ENCODE measurements around the gene METTL4. TPM values are rescaled to one million over a fixed set of nuclear protein-coding genes. Genes with fewer than 3 reads are reported as not detected.

The METTL4 gene
- total RNA-seq (2012; rRNA removed): 4.6 and 9.4 TPM in 2 replicates

GRCh38 chr18:2571200-2572170 lies at the start of gene METTL4, which contains the start of gene NDC80:
TSS of gene METTL4 (minus strand) at chr18:2571505. CDS start at chr18:2567216, 4,289 bp downstream.
TSS of gene NDC80 (plus strand) at chr18:2571557. CDS start at chr18:2572986, 1,429 bp downstream.
- Histone ChIP-seq H3K36me3 (ENCODE audit: insufficient read depth, low read length) (no peaks in the 10 kb centered on the region), H3K4me2 (ENCODE audit: low read length) (peak within 1 kb of the TSS; percentile 75), H3K4me3 (ENCODE audit: low read length) (peak within 1 kb of the TSS; percentile 76), H3K4me1 (ENCODE audit: control insufficient read depth, insufficient read depth, low read length) (peaks cover 30% of the 10 kb centered on the region), H3K9ac (ENCODE audit: low read depth, low read length) (peak within 1 kb of the TSS; percentile 94), H3K9me3 (replicated peaks; ENCODE audit: low read length) (no peaks in the 10 kb centered on the region), H3K27me3 (ENCODE audit: control insufficient read depth, insufficient read depth, low read length) (no peaks in the 10 kb centered on the region)

- H3K9ac ChIP-seq (ENCODE audit: low read depth, low read length): no peak overlapping the region
- H3K4me3 ChIP-seq (ENCODE audit: low read length): no peak overlapping the region
- H3K4me2 ChIP-seq (ENCODE audit: low read length): no peak overlapping the region
- no peaks in the 10 kb centered on the region for H3K9me3 ChIP-seq (replicated peaks; ENCODE audit: low read length)
- H3K4me1 ChIP-seq (ENCODE audit: control insufficient read depth, insufficient read depth, low read length): no peaks in the 10 kb centered on the region
- H3K27me3 ChIP-seq (ENCODE audit: control insufficient read depth, insufficient read depth, low read length): no peaks in the 10 kb centered on the region
- H3K36me3 ChIP-seq (ENCODE audit: insufficient read depth, low read length): peaks cover 11% of the 10 kb centered on the region
Observed at GRCh38 chr18:2618009-2618408, 46.7 kb upstream of the METTL4 start.

GRCh38 chr18:2617401-2617998 lies 46.2 kb upstream of the METTL4 start:
- Histone ChIP-seq H3K9ac (ENCODE audit: low read depth, low read length) (no peak overlapping the region), H3K4me2 (ENCODE audit: low read length) (no peak overlapping the region), H3K4me3 (ENCODE audit: low read length) (no peak overlapping the region), H3K27me3 (ENCODE audit: control insufficient read depth, insufficient read depth, low read length) (no peaks in the 10 kb centered on the region), H3K36me3 (ENCODE audit: insufficient read depth, low read length) (peaks cover 11% of the 10 kb centered on the region), H3K9me3 (replicated peaks; ENCODE audit: low read length) (no peaks in the 10 kb centered on the region), H3K4me1 (ENCODE audit: control insufficient read depth, insufficient read depth, low read length) (no peaks in the 10 kb centered on the region)

- peaks cover 26% of the 10 kb centered on the region for H3K36me3 ChIP-seq (ENCODE audit: insufficient read depth, low read length)
- H3K27me3 ChIP-seq (ENCODE audit: control insufficient read depth, insufficient read depth, low read length): no peaks in the 10 kb centered on the region
- H3K9me3 ChIP-seq (replicated peaks; ENCODE audit: low read length): no peaks in the 10 kb centered on the region
- no peak overlapping the region for H3K4me2 ChIP-seq (ENCODE audit: low read length)
- no peaks in the 10 kb centered on the region for H3K4me1 ChIP-seq (ENCODE audit: control insufficient read depth, insufficient read depth, low read length)
- H3K4me3 ChIP-seq (ENCODE audit: low read length): no peak overlapping the region
- no peak overlapping the region for H3K9ac ChIP-seq (ENCODE audit: low read depth, low read length)
Observed at GRCh38 chr18:2612996-2613395, 41.7 kb upstream of the METTL4 start.

GRCh38 chr18:2610549-2610948 lies 39.2 kb upstream of the METTL4 start:
- no peak overlapping the region for H3K4me3 ChIP-seq (ENCODE audit: low read length)
- peaks cover 26% of the 10 kb centered on the region for H3K36me3 ChIP-seq (ENCODE audit: insufficient read depth, low read length)

GRCh38 chr18:2609604-2610003 lies 38.3 kb upstream of the METTL4 start:
- Histone ChIP-seq H3K9ac (ENCODE audit: low read depth, low read length) (no peak overlapping the region), H3K4me2 (ENCODE audit: low read length) (no peak overlapping the region), H3K36me3 (ENCODE audit: insufficient read depth, low read length) (peaks cover 16% of the 10 kb centered on the region), H3K4me1 (ENCODE audit: control insufficient read depth, insufficient read depth, low read length) (peaks cover 5% of the 10 kb centered on the region), H3K27me3 (ENCODE audit: control insufficient read depth, insufficient read depth, low read length) (no peaks in the 10 kb centered on the region), H3K4me3 (ENCODE audit: low read length) (no peak overlapping the region), H3K9me3 (replicated peaks; ENCODE audit: low read length) (no peaks in the 10 kb centered on the region)

More at GRCh38 chr18:2610549-2610948, 39.2 kb upstream of the METTL4 start:
- H3K9me3 ChIP-seq (replicated peaks; ENCODE audit: low read length): no peaks in the 10 kb centered on the region
- H3K27me3 ChIP-seq (ENCODE audit: control insufficient read depth, insufficient read depth, low read length): no peaks in the 10 kb centered on the region
- peaks cover 3% of the 10 kb centered on the region for H3K4me1 ChIP-seq (ENCODE audit: control insufficient read depth, insufficient read depth, low read length)
- H3K9ac ChIP-seq (ENCODE audit: low read depth, low read length): no peak overlapping the region
- H3K4me2 ChIP-seq (ENCODE audit: low read length): no peak overlapping the region

GRCh38 chr18:2606335-2606734 lies 35.0 kb upstream of the METTL4 start:
- H3K4me1 ChIP-seq (ENCODE audit: control insufficient read depth, insufficient read depth, low read length): peaks cover 5% of the 10 kb centered on the region
- no peaks in the 10 kb centered on the region for H3K9me3 ChIP-seq (replicated peaks; ENCODE audit: low read length)
- H3K9ac ChIP-seq (ENCODE audit: low read depth, low read length): peak overlapping the region; percentile 48
- peaks cover 16% of the 10 kb centered on the region for H3K36me3 ChIP-seq (ENCODE audit: insufficient read depth, low read length)
- no peaks in the 10 kb centered on the region for H3K27me3 ChIP-seq (ENCODE audit: control insufficient read depth, insufficient read depth, low read length)
- H3K4me3 ChIP-seq (ENCODE audit: low read length): no peak overlapping the region
- peak overlapping the region; percentile 6 for H3K4me2 ChIP-seq (ENCODE audit: low read length)

- Histone ChIP-seq H3K4me2 (ENCODE audit: low read length) (no peak overlapping the region), H3K4me1 (ENCODE audit: control insufficient read depth, insufficient read depth, low read length) (peaks cover 5% of the 10 kb centered on the region), H3K4me3 (ENCODE audit: low read length) (no peak overlapping the region), H3K9ac (ENCODE audit: low read depth, low read length) (no peak overlapping the region), H3K36me3 (ENCODE audit: insufficient read depth, low read length) (peaks cover 4% of the 10 kb centered on the region), H3K27me3 (ENCODE audit: control insufficient read depth, insufficient read depth, low read length) (no peaks in the 10 kb centered on the region), H3K9me3 (replicated peaks; ENCODE audit: low read length) (no peaks in the 10 kb centered on the region)
Observed at GRCh38 chr18:2602844-2603243, 31.5 kb upstream of the METTL4 start.

GRCh38 chr18:2597639-2598038 lies 26.3 kb upstream of the METTL4 start:
- no peak overlapping the region for H3K9ac ChIP-seq (ENCODE audit: low read depth, low read length)
- peaks cover 8% of the 10 kb centered on the region for H3K36me3 ChIP-seq (ENCODE audit: insufficient read depth, low read length)
- H3K4me3 ChIP-seq (ENCODE audit: low read length): no peak overlapping the region
- no peaks in the 10 kb centered on the region for H3K27me3 ChIP-seq (ENCODE audit: control insufficient read depth, insufficient read depth, low read length)
- no peaks in the 10 kb centered on the region for H3K9me3 ChIP-seq (replicated peaks; ENCODE audit: low read length)
- no peak overlapping the region for H3K4me2 ChIP-seq (ENCODE audit: low read length)
- peaks cover 5% of the 10 kb centered on the region for H3K4me1 ChIP-seq (ENCODE audit: control insufficient read depth, insufficient read depth, low read length)

- H3K9me3 ChIP-seq (replicated peaks; ENCODE audit: low read length): no peaks in the 10 kb centered on the region
- H3K9ac ChIP-seq (ENCODE audit: low read depth, low read length): no peak overlapping the region
- no peaks in the 10 kb centered on the region for H3K27me3 ChIP-seq (ENCODE audit: control insufficient read depth, insufficient read depth, low read length)
- H3K4me2 ChIP-seq (ENCODE audit: low read length): no peak overlapping the region
- no peak overlapping the region for H3K4me3 ChIP-seq (ENCODE audit: low read length)
- peaks cover 13% of the 10 kb centered on the region for H3K36me3 ChIP-seq (ENCODE audit: insufficient read depth, low read length)
- peaks cover 11% of the 10 kb centered on the region for H3K4me1 ChIP-seq (ENCODE audit: control insufficient read depth, insufficient read depth, low read length)
Observed at GRCh38 chr18:2590303-2590702, 19.0 kb upstream of the METTL4 start.

GRCh38 chr18:2589345-2590068 lies 18.2 kb upstream of the METTL4 start:
- no peak overlapping the region for H3K4me2 ChIP-seq (ENCODE audit: low read length)
- H3K27me3 ChIP-seq (ENCODE audit: control insufficient read depth, insufficient read depth, low read length): no peaks in the 10 kb centered on the region
- H3K36me3 ChIP-seq (ENCODE audit: insufficient read depth, low read length): peaks cover 12% of the 10 kb centered on the region
- no peak overlapping the region for H3K4me3 ChIP-seq (ENCODE audit: low read length)
- peaks cover 11% of the 10 kb centered on the region for H3K4me1 ChIP-seq (ENCODE audit: control insufficient read depth, insufficient read depth, low read length)
- H3K9me3 ChIP-seq (replicated peaks; ENCODE audit: low read length): no peaks in the 10 kb centered on the region
- H3K9ac ChIP-seq (ENCODE audit: low read depth, low read length): no peak overlapping the region
